ENCODE measurements around the gene ABCG2. TPM values are rescaled to one million over a fixed set of nuclear protein-coding genes. Genes with fewer than 3 reads are reported as not detected.

Gene ABCG2
- total RNA-seq, 2 donors from 2014 or later, result 0.31 to 4.0 TPM

DNA sequence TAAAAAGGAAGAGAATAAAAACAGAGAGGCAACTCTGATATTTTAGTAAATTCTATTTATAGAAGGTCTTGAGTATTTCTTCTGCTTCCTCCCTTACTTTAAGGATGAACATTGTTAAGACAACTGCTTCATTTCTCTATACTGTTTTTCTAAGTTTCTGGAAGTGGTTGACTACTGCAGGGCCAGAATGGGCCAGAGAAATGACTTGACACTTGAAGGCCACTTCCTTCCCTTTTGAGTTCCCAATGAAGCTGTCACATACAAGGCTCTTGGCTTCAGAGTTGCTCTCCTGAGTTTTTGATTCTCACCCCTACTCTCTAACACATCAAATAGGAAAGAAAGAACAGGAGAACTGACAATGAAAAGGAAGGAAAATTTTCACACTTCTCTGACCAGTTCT, 113.4 kb downstream of the ABCG2 start:
- H3K36me3 ChIP-seq (ENCODE audit: control insufficient read depth, insufficient read depth, low read length), result peaks cover 86% of the 10 kb centered on the region
- H3K9me3 Mint-ChIP-seq, result no peaks in the 10 kb centered on the region

DNA sequence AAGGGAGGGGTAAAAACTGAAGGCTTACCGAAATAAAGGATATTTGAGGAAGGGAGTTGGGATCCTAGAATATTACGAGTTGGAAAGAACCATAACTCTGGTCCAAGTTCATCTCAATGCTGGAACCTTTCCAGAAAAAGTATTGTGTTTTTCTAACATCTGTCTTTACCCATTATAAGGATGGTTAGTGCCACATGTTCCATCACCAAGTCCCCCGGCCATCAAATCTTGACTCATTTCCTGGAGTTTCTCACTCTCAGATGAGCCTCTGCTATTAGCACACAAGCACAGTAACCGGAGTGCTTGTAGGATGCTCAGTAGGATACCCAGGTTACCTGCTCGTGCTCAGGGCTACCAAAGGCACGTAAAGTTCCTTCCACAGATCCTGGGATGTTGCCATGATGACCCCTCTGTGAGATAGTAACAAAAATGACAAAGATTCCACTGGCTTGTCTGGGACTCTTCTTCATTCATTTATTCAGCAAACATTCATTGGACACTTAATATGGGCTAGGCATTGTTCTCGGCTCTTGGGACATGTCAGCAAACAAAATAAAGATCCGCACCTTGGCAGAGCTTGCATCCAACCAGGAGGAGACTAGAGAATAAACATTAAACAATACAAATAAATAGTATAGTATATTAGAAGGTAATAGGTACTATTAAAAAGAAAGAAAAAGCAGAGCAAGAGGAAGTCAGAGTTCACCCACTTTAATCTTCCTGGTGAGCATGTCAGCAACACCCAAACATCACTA, 114.7 kb downstream of the ABCG2 start:
- H3K27me3 Mint-ChIP-seq (ENCODE audit: insufficient read depth), result no peaks in the 10 kb centered on the region
- TF ChIP-seq, protein P1, sequence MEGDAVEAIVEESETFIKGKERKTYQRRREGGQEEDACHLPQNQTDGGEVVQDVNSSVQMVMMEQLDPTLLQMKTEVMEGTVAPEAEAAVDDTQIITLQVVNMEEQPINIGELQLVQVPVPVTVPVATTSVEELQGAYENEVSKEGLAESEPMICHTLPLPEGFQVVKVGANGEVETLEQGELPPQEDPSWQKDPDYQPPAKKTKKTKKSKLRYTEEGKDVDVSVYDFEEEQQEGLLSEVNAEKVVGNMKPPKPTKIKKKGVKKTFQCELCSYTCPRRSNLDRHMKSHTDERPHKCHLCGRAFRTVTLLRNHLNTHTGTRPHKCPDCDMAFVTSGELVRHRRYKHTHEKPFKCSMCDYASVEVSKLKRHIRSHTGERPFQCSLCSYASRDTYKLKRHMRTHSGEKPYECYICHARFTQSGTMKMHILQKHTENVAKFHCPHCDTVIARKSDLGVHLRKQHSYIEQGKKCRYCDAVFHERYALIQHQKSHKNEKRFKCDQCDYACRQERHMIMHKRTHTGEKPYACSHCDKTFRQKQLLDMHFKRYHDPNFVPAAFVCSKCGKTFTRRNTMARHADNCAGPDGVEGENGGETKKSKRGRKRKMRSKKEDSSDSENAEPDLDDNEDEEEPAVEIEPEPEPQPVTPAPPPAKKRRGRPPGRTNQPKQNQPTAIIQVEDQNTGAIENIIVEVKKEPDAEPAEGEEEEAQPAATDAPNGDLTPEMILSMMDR (conservative IDR thresholded peaks at IDR 0.05), result no peak

More for the DNA sequence above, 113.4 kb downstream of the ABCG2 start:
- no peaks in the 10 kb centered on the region for H3K9me3 ChIP-seq (ENCODE audit: control insufficient read depth, low read length)
- no peak overlapping the region for H3K4me3 ChIP-seq (ENCODE audit: low read length)
- H3K4me1 ChIP-seq (ENCODE audit: control insufficient read depth, insufficient read depth, low read length), result no peaks in the 10 kb centered on the region
- peaks cover 51% of the 10 kb centered on the region for H3K36me3 Mint-ChIP-seq (ENCODE audit: low read depth)
- no peaks in the 10 kb centered on the region for H3K27me3 ChIP-seq (ENCODE audit: control insufficient read depth, insufficient read depth, low read length, poor library complexity, severe bottlenecking)
- H3K27me3 Mint-ChIP-seq (ENCODE audit: insufficient read depth), result no peaks in the 10 kb centered on the region
- no peak overlapping the region for H3K27ac ChIP-seq (ENCODE audit: low read depth, low read length)
- H3K9ac ChIP-seq (ENCODE audit: extremely low read depth, low read length, poor library complexity, severe bottlenecking), result no peak overlapping the region
- no peak overlapping the region for H3K27ac Mint-ChIP-seq
- DNase-seq, result no peak
- TF ChIP-seq, protein P1 (conservative IDR thresholded peaks at IDR 0.05), result no peak
- no peaks in the 10 kb centered on the region for H3K4me1 Mint-ChIP-seq
- no peak overlapping the region for H3K4me3 Mint-ChIP-seq

DNA sequence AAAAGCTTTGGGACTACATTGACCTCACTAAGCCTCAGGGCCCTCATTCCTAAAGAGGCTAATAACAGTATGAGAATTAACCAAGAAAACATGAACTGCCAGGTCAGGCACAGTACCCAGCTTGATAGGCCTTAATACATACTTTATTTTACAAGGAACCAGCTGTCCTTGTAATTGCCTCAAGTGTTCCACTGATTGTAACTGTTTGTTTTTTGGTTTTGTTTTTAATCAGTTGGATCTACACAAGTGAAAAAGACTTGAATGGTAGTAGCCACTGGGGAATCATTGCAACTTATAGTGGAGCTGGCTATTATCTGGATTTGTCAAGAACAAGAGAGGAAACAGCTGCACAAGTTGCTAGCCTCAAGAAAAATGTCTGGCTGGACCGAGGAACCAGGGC, 115.4 kb downstream of the ABCG2 start:
- Mint-ChIP-seq H3K4me3 (no peak overlapping the region), H3K4me1 (no peaks in the 10 kb centered on the region), H3K36me3 (ENCODE audit: low read depth) (peaks cover 59% of the 10 kb centered on the region), H3K27me3 (ENCODE audit: insufficient read depth) (no peaks in the 10 kb centered on the region), H3K27ac (no peak overlapping the region), H3K9me3 (no peaks in the 10 kb centered on the region)
- Histone ChIP-seq H3K4me3 (ENCODE audit: low read length) (no peak overlapping the region), H3K9me3 (ENCODE audit: control insufficient read depth, low read length) (no peaks in the 10 kb centered on the region), H3K36me3 (ENCODE audit: control insufficient read depth, insufficient read depth, low read length) (peaks cover 95% of the 10 kb centered on the region), H3K9ac (ENCODE audit: extremely low read depth, low read length, poor library complexity, severe bottlenecking) (no peak overlapping the region), H3K27me3 (ENCODE audit: control insufficient read depth, insufficient read depth, low read length, poor library complexity, severe bottlenecking) (no peaks in the 10 kb centered on the region), H3K27ac (ENCODE audit: low read depth, low read length) (no peak overlapping the region), H3K4me1 (ENCODE audit: control insufficient read depth, insufficient read depth, low read length) (no peaks in the 10 kb centered on the region)
- DNase-seq, result no peak
- 94% methylated on average over 1 of the region's 1 CpG; no CpG with 5 or more reads in 1 of the 2 experiments for WGBS, 2 experiments (ENCODE audit: insufficient coverage in 1 of 2, insufficient read length in 1 of 2)
- TF ChIP-seq, protein P1 (conservative IDR thresholded peaks at IDR 0.05), result no peak

More for the DNA sequence above, 114.7 kb downstream of the ABCG2 start:
- Histone ChIP-seq H3K36me3 (ENCODE audit: control insufficient read depth, insufficient read depth, low read length) (peaks cover 92% of the 10 kb centered on the region), H3K9ac (ENCODE audit: extremely low read depth, low read length, poor library complexity, severe bottlenecking) (no peak overlapping the region), H3K9me3 (ENCODE audit: control insufficient read depth, low read length) (no peaks in the 10 kb centered on the region), H3K27ac (ENCODE audit: low read depth, low read length) (no peak overlapping the region), H3K4me1 (ENCODE audit: control insufficient read depth, insufficient read depth, low read length) (no peaks in the 10 kb centered on the region), H3K27me3 (ENCODE audit: control insufficient read depth, insufficient read depth, low read length, poor library complexity, severe bottlenecking) (no peaks in the 10 kb centered on the region), H3K4me3 (ENCODE audit: low read length) (no peak overlapping the region)
- Mint-ChIP-seq H3K4me3 (no peak overlapping the region), H3K9me3 (no peaks in the 10 kb centered on the region), H3K27ac (no peak overlapping the region), H3K4me1 (no peaks in the 10 kb centered on the region), H3K36me3 (ENCODE audit: low read depth) (peaks cover 56% of the 10 kb centered on the region)
- no peak for DNase-seq
- 95 to 100% methylated on average over 6 to 8 of the region's 8 CpGs for WGBS, 2 experiments (ENCODE audit: insufficient coverage in 1 of 2, insufficient read length in 1 of 2)
